Hematopoietic multipotent progenitor cell treated with erythropoietin and hydrocortisone succinate and interleukin-3 and kit ligand, for 17 days (in vitro differentiated cells): ENCODE results near the gene ZACN.
A peak's percentile ranks its signal among the peaks of the same experiment; 100 is the strongest.

ENCODE experiments used
- DNase-seq: peaks from one replicate; pipeline ENCODE4 v3.0.0-alpha.2; 2015; ENCODE audit warnings: low spot score

ZACN gene

GRCh38 chr17:76103274-76104139 lies 24.5 kb downstream of the ZACN start, which contains the start of gene EXOC7:
Gene EXOC7 (minus strand): TSS chr17:76103787. CDS start chr17:76103692, 95 bp downstream.
- DNase-seq = peak; percentile 97

GRCh38 chr17:76104140-76104895 lies 25.3 kb downstream of the ZACN start:
- DNase-seq = no peak

- no peak for DNase-seq
Measured at GRCh38 chr17:76104896-76105231, 25.9 kb downstream of the ZACN start.

- no peak for DNase-seq
Measured at GRCh38 chr17:76106703-76107102, 27.7 kb downstream of the ZACN start.

- DNase-seq = peak; percentile 57
Measured at GRCh38 chr17:76107509-76107908, 28.5 kb downstream of the ZACN start.

- DNase-seq = no peak
Measured at GRCh38 chr17:76111956-76112355, 33.0 kb downstream of the ZACN start.

- DNase-seq = no peak
Measured at GRCh38 chr17:76115138-76115754, 36.3 kb downstream of the ZACN start.

GRCh38 chr17:76119409-76120371 lies 40.7 kb downstream of the ZACN start:
- DNase-seq = no peak

- no peak for DNase-seq
Measured at GRCh38 chr17:76120658-76121008, 41.7 kb downstream of the ZACN start.

- DNase-seq = peak; percentile 13
Measured at GRCh38 chr17:76121932-76122430, 43.0 kb downstream of the ZACN start.

GRCh38 chr17:76122431-76123190 lies 43.6 kb downstream of the ZACN start:
- DNase-seq = no peak

- no peak for DNase-seq
Measured at GRCh38 chr17:76123191-76123499, 44.2 kb downstream of the ZACN start.

- no peak for DNase-seq
Measured at GRCh38 chr17:76123749-76124581, 45.0 kb downstream of the ZACN start.

- DNase-seq = no peak
Measured at GRCh38 chr17:76124582-76125390, 45.8 kb downstream of the ZACN start.

- DNase-seq = no peak
Measured at GRCh38 chr17:76125391-76125675, 46.4 kb downstream of the ZACN start.

- DNase-seq = no peak
Measured at GRCh38 chr17:76125922-76126321, 46.9 kb downstream of the ZACN start.

GRCh38 chr17:76130473-76130872 lies 51.5 kb downstream of the ZACN start:
- DNase-seq = no peak

GRCh38 chr17:76131051-76131691 lies 52.2 kb downstream of the ZACN start:
- DNase-seq = no peak
